Astrocyte (in vitro differentiated cells and primary cell): ENCODE measurements around the gene ACOT7.

ENCODE experiments used
- CTCF ChIP-seq: IDR thresholded peaks from 2 replicates; pipeline ENCODE4 v1.5.1; 2011; ENCODE audit warnings: low read depth, mild to moderate bottlenecking, inconsistent platforms, low read length, moderate library complexity; ENCODE audit not compliant: insufficient read depth
- EZH2 ChIP-seq: IDR thresholded peaks from 2 replicates; pipeline ENCODE4 v1.6.1; 2012; ENCODE audit warnings: mild to moderate bottlenecking, low read length, inconsistent platforms; ENCODE audit not compliant: insufficient read depth

DNA sequence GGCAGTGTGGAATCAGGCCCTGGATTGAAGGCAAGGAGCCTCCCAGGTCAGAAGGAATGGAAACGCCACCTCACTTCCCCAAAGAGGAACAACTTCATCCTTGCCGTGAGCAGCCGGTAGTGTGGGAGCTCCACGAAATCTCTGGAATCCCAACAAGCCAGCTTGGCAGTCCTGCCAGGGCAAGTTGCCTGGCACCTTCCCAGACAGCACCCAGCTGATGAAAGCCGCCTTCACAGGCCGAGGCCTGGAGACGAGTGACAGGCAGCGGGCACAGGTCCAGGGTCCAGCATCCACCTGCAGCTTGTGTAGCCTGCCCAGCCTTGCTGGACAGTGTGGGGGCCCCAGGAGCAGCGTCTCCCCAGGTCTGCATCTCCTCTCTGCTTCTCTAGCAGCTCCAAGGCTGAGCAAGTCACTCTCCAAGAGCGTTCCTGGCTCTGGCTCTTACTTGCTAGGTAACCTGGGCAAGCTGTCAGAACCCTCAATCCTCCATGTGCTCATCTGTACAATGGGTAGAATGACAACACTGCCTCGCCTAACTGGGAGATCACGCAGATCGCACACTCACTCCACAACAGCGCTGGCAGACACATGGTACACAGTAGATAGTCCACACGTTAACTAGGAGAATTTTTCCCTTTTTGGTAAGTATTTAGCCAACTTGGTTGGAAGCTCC, 43.0 kb downstream of the ACOT7 start:
- no peak for TF ChIP-seq CTCF
- TF ChIP-seq EZH2: no peak
